Activated CD4-positive, alpha-beta T cell treated with anti-CD3 and anti-CD28 coated beads, Interleukin-2, amount 50 U/mL, for 24 hours (primary cell): ENCODE measurements around the gene IQCB1.
"Not testable (repeated sequence)": the region's sequence is repeated elsewhere in the genome, so short reads cannot be mapped to it uniquely, and the experiment has no call there.

Source experiments
- DNase-seq, 2 donors: peaks; one replicate each; pipeline ENCODE4 v3.0.0-alpha.2; 2020; ENCODE audit warnings: low read depth in 1 of 2, low spot score in 1 of 2

The IQCB1 gene

DNA sequence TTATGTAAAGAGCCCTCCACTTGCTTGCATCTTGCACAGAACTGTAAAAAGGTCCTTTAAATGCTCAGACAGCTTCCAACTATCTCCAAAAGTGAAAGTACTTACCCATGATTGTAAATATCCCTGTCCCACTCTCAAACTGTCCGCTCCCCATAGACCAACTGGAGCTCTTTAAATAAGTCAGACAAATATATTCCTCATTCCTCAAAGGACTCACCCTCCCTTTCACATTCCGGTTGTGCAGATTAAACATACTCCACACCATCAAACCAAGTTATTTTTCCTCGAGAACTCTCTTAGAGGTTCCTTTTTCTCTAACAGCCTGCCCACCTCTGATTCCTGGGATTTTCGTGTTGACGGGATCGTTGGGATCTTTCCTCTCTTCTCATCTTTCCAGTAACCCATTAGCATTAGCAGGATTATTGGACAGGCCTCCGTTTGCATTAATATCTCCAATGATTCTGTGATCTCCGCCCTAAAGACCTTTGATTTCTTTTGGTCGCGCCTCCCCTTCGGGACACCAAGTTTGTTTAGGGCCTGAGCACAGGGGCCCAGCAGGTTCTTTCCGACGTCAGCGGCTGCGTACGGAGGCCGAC, 86.1 kb downstream of the IQCB1 start:
- DNase-seq, result no peak

DNA sequence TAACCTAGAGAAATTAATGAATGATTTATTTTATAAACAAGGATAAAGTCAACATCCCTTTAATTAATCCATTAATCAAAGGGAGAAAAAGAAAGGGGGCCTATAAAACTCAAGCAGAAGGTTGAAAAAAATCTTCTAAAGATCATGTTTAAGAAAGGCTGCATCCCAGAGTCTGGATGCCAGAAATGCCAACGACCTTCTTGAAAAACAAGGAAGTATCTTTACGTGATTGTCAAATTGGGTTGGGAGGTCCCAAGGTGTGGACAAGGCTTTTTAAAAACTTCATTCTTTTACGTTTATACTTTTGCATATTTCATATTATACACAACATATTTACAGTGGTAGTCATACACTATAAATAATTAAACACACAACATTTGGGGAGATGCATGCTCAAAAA, 86.9 kb downstream of the IQCB1 start:
- DNase-seq, result no peak

DNA sequence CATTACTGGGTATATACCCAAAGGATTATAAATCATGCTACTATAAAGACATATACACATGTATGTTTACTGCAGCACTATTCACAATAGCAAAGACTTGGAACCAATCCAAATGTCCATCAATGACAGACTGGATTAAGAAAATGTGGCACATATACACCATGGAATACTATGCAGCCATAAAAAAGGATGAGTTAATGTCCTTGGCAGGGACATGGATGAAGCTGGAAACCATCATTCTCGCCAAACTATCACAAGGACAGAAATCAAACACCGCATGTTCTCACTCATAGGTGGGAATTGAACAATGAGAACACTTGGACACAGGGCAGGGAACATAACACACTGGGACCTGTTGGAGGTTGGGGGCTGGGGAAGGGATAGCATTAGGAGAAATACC, 91.8 kb downstream of the IQCB1 start:
- DNase-seq, result not testable (repeated sequence)

- no peak for DNase-seq
Observed at GRCh38 chr3:121740896-121741295, 94.0 kb downstream of the IQCB1 start.

DNA sequence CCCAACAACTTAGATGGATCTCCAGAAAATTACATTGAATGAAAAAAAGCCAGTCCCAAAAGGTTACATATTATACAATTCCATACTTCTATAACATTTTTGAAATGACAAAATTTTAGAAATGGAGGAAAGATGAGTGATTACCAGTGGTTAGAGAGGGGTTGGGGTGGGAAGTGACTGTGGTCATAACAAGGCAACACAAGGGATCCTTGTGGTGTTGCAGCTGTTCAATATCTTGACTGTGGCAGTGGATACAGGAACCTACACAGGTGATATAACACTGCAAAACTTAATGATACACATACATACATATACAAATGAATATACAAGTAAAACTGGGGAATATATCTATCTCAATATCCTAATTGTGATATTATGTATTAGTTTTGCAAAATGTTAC, 95.0 kb downstream of the IQCB1 start:
- no peak for DNase-seq

DNA sequence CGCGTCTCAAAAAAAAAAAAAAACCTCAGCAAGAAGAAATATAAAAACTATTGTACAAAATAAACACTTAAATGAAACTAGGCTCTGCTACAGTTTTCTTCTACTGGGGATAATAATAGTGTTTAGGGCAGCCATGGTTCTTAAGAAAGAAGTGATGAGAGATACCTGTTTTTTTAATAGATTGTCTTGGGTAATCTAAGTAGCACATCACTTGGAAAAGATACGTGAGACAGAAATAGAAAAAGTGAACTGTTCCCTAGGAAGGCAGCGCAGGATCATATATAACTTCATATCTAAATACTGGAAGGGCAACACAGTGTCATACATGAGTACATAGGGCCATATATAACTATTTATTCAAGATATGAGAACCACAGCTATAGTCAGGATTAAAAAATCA, 97.2 kb downstream of the IQCB1 start:
- DNase-seq, result no peak

GRCh38 chr3:121736112-121736511, 98.7 kb downstream of the IQCB1 start:
- DNase-seq, result no peak

- DNase-seq, result no peak
Observed at GRCh38 chr3:121735047-121735696, 99.7 kb downstream of the IQCB1 start.

- no peak for DNase-seq
Observed at GRCh38 chr3:121730940-121731687, 103.7 kb downstream of the IQCB1 start.

DNA sequence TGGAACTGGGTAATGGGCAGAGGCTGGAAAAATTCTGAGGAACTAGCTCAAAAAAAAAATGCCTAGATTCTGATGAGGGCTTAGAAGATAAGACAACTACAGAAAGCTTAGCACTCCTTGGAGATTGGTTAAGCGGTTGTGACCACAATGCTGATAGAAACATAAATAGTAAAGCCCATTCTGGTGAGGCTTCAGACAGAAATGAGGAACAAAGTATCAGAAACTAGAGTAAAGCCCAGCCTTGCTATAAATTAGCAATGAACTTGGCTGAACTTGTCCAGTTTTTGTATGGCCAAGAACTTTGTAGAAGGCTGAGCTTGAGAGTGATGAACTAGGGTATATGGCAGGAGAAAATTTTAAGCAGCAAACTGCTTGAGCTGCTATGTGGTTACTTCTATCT, 110.7 kb downstream of the IQCB1 start:
- DNase-seq, result no peak

DNA sequence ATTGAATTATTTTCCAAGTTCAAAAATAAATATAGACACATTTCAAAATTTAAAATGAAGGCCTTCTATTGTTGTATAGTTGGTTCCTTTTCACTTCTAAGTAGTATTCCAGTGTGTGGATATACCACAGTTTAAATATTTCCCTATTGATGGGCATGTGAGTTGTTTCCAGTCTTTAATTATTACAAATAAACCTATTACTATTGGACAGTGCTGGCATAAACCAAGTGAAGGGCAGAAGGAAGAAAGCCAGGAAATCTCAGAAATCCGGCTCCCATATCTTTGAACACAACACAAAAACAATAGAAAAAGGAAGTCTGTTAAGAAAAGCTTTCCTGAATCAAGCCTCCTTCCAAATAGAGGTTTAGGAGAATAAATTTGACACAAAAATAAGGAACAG, 111.4 kb downstream of the IQCB1 start:
- DNase-seq, result no peak

DNA sequence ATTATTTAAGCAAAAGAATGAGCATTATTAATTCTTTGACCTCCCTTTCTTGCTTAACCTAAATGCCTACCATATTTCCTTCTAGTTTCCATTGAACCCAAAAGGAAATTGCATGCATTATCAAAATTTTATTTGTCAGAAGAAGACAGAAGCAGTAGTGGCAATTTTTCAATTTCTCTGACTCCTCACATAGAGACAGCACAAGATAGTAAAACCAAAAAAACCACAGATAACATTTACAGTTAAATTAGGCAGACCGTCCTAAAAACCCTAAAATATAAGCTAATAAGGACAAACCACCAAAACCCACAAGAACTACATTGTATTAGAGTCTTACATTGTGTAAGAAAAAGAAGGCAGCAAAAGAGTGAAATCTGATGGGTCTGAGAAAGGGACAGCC, 112.4 kb downstream of the IQCB1 start:
- no peak for DNase-seq

- DNase-seq, result no peak
Observed at GRCh38 chr3:121720163-121720562, 114.7 kb downstream of the IQCB1 start.
